HepG2 (cell line): ENCODE results near the gene HHIPL1. TPM values are rescaled to one million over a fixed set of nuclear protein-coding genes. Genes with fewer than 3 reads are reported as not detected.
A peak's percentile ranks its signal among the peaks of the same experiment; 100 is the strongest.

Experiments used
- BRCA1 ChIP-seq: sonication (generic); formaldehyde crosslinking; IDR thresholded peaks from 2 replicates; pipeline ENCODE4 v1.4.0; 2020; ENCODE audit warnings: missing genetic modification reagents
- CCAR2 ChIP-seq: fragments of 200-400 bp; formaldehyde crosslinking; optimal IDR thresholded peaks from 2 replicates; pipeline ENCODE3; 2018; ENCODE audit warnings: low read depth, mild to moderate bottlenecking, low read length, moderate library complexity
- CHCHD3 ChIP-seq: sonication (generic); formaldehyde crosslinking; IDR thresholded peaks from 2 replicates; pipeline ENCODE4 v1.8.0; 2022; ENCODE audit warnings: mild to moderate bottlenecking, missing genetic modification reagents, moderate library complexity
- DR1 ChIP-seq: sonication (generic); formaldehyde crosslinking; IDR thresholded peaks from 2 replicates; pipeline ENCODE4 v1.8.0; 2021; ENCODE audit warnings: mild to moderate bottlenecking, missing genetic modification reagents, inconsistent platforms
- FOSL1 ChIP-seq: sonication (generic); formaldehyde crosslinking; IDR thresholded peaks from 2 replicates; pipeline ENCODE4 v1.9.0; 2021; ENCODE audit warnings: missing genetic modification reagents, borderline replicate concordance
- GZF1 ChIP-seq: sonication (generic); formaldehyde crosslinking; IDR thresholded peaks from 2 replicates; pipeline ENCODE4 v1.5.1; 2020; ENCODE audit warnings: mild to moderate bottlenecking, missing genetic modification reagents
- IRF2 ChIP-seq: IDR thresholded peaks from 2 replicates; pipeline ENCODE4 v1.6.1; 2018; ENCODE audit warnings: missing genetic modification reagents, missing compliant biosample characterization
- KAT8 ChIP-seq: IDR thresholded peaks from 2 replicates; pipeline ENCODE4 v1.6.1; 2016; ENCODE audit warnings: missing genetic modification reagents, missing compliant biosample characterization
- MAFG ChIP-seq: sonication (generic); formaldehyde crosslinking; IDR thresholded peaks from 2 replicates; pipeline ENCODE4 v1.5.1; 2020; ENCODE audit warnings: mild to moderate bottlenecking, missing genetic modification reagents
- NAIF1 ChIP-seq: sonication (generic); formaldehyde crosslinking; IDR thresholded peaks from 2 replicates; pipeline ENCODE4 v1.5.0; 2020; ENCODE audit warnings: mild to moderate bottlenecking, missing genetic modification reagents, borderline replicate concordance
- NCOA5 ChIP-seq: sonication (generic); formaldehyde crosslinking; IDR thresholded peaks from 2 replicates; pipeline ENCODE4 v1.4.0; 2020; ENCODE audit warnings: missing genetic modification reagents
- PAX8 ChIP-seq: sonication (generic); formaldehyde crosslinking; IDR thresholded peaks from 2 replicates; pipeline ENCODE4 v1.8.0; 2022; ENCODE audit warnings: mild to moderate bottlenecking, missing genetic modification reagents, borderline replicate concordance
- PRMT3 ChIP-seq: sonication (generic); formaldehyde crosslinking; IDR thresholded peaks from 2 replicates; pipeline ENCODE4 v1.8.1; 2022; ENCODE audit warnings: low read depth, mild to moderate bottlenecking, moderate library complexity, missing genetic modification reagents, borderline replicate concordance
- RARA ChIP-seq: IDR thresholded peaks from 2 replicates; pipeline ENCODE4 v1.6.1; 2016; ENCODE audit warnings: missing genetic modification reagents, missing compliant biosample characterization
- SIN3B ChIP-seq: fragments of 150-350 bp; IDR thresholded peaks from 2 replicates; pipeline ENCODE4 v1.6.1; 2014; ENCODE audit warnings: low read length
- SMC3 ChIP-seq: IDR thresholded peaks from 2 replicates; pipeline ENCODE4 v1.6.1; 2011; ENCODE audit warnings: low read length, improper control_type of control experiment
- TAF15 ChIP-seq: fragments of 200-400 bp; formaldehyde crosslinking; IDR thresholded peaks from one replicate; pipeline ENCODE4 v1.6.1; 2018; ENCODE audit warnings: mild to moderate bottlenecking, low read depth, low read length; ENCODE audit not compliant: poor library complexity, severe bottlenecking
- ZC3H4 ChIP-seq: sonication (generic); formaldehyde crosslinking; IDR thresholded peaks from 2 replicates; pipeline ENCODE4 v1.4.0; 2020; ENCODE audit warnings: missing genetic modification reagents, borderline replicate concordance
- ZNF160 ChIP-seq: sonication (generic); formaldehyde crosslinking; IDR thresholded peaks from 2 replicates; pipeline ENCODE4 v1.8.0; 2022; ENCODE audit warnings: mild to moderate bottlenecking, inconsistent platforms, missing genetic modification reagents
- ZNF589 ChIP-seq: sonication (generic); formaldehyde crosslinking; conservative IDR thresholded peaks from 2 replicates; pipeline ENCODE4 v1.8.0; 2022; ENCODE audit warnings: mild to moderate bottlenecking, moderate library complexity, missing genetic modification reagents
- ZNF7 ChIP-seq: IDR thresholded peaks from 2 replicates; pipeline ENCODE4 v1.6.1; 2016; ENCODE audit warnings: missing biosample characterization, missing genetic modification reagents
- ZSCAN25 ChIP-seq: sonication (generic); formaldehyde crosslinking; IDR thresholded peaks from 2 replicates; pipeline ENCODE4 v1.8.0; 2022; ENCODE audit warnings: mild to moderate bottlenecking, missing genetic modification reagents
- polyA plus RNA-seq, 8 experiments: library from polyadenylated mRNA; depleted of rRNA in 3 of 8; stranded (reverse) in 7 of 8; unstranded in 1 of 8; fragments of >200 nt; fragmentation: Illumina TruSeq in 4 of 8; extraction: Trizol in 4 of 8; gene quantifications; 2 replicates each; pipeline versions ENCODE4 v1.2.1 to v1.2.3, GENCODE V29; 2011 to 2016; ENCODE audit warnings: low read depth in 4 of 8, missing spikeins in 1 of 8, mixed read lengths in 1 of 8; ENCODE audit not compliant: insufficient read depth in 1 of 8
- total RNA-seq, 5 experiments: library from RNA; depleted of rRNA; stranded (reverse); fragments of >200 nt; fragmentation: Illumina TruSeq; extraction: Trizol; gene quantifications; 2 replicates each; pipeline ENCODE4 v1.2.3, GENCODE V29; 2016; ENCODE audit warnings: low read depth in 1 of 5
- TF ChIP-seq, protein P1 (sequence below): sonication (generic); formaldehyde crosslinking; IDR thresholded peaks from 2 replicates; pipeline ENCODE4 v1.5.1; 2020; ENCODE audit warnings: missing genetic modification reagents, mild to moderate bottlenecking, borderline replicate concordance
- TF ChIP-seq, protein P2 (sequence below): IDR thresholded peaks from 2 replicates; pipeline ENCODE4 v1.6.1; 2016; ENCODE audit warnings: low read depth, borderline replicate concordance
- TF ChIP-seq, protein P3 (sequence below): sonication (generic); formaldehyde crosslinking; IDR thresholded peaks from 2 replicates; pipeline ENCODE4 v1.4.0; 2020; ENCODE audit warnings: mild to moderate bottlenecking, missing genetic modification reagents
- TF ChIP-seq, protein P4 (sequence below): sonication (generic); formaldehyde crosslinking; IDR thresholded peaks from 2 replicates; pipeline ENCODE4 v1.4.0; 2020; ENCODE audit warnings: mild to moderate bottlenecking, missing genetic modification reagents
- TF ChIP-seq, protein P5 (sequence below): IDR thresholded peaks from 2 replicates; pipeline ENCODE4 v1.6.1; 2016; ENCODE audit warnings: mild to moderate bottlenecking, missing biosample characterization, missing genetic modification reagents
- TF ChIP-seq, protein P6 (sequence below): sonication (generic); formaldehyde crosslinking; conservative IDR thresholded peaks from 2 replicates; pipeline ENCODE4 v1.8.1; 2023; ENCODE audit warnings: missing genetic modification reagents

Gene HHIPL1
- total and polyA plus RNA-seq, 2 of the 13 experiments (the other 11 are each of a cell fraction or from before 2014, with no cell fraction given): not detected

DNA sequence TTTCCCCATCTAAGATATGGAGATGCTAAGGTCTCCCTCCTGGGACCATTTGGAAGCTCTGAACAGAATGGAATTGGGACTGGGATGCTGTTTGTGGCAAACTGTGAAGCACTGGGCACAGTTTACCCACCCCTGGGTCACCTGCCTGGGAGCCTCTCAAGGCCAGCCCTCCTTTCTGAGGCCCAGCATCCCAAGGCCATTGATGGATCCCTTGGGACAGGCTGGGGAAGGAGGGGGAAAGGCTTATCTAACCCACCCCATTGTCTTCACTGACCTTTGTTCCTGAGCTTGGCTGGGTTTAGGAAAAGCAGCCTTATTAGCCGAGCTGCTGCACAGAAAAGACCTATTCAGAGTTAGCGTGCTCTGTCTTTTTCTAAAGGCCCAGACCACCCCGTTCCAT lies 46.2 kb upstream of the HHIPL1 start (continued):
- TF ChIP-seq, protein P1, sequence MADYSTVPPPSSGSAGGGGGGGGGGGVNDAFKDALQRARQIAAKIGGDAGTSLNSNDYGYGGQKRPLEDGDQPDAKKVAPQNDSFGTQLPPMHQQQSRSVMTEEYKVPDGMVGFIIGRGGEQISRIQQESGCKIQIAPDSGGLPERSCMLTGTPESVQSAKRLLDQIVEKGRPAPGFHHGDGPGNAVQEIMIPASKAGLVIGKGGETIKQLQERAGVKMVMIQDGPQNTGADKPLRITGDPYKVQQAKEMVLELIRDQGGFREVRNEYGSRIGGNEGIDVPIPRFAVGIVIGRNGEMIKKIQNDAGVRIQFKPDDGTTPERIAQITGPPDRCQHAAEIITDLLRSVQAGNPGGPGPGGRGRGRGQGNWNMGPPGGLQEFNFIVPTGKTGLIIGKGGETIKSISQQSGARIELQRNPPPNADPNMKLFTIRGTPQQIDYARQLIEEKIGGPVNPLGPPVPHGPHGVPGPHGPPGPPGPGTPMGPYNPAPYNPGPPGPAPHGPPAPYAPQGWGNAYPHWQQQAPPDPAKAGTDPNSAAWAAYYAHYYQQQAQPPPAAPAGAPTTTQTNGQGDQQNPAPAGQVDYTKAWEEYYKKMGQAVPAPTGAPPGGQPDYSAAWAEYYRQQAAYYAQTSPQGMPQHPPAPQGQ: no peak
- TF ChIP-seq SIN3B: no peak
- TF ChIP-seq SMC3: no peak
- TF ChIP-seq ZNF7: no peak
- TF ChIP-seq, protein P2, sequence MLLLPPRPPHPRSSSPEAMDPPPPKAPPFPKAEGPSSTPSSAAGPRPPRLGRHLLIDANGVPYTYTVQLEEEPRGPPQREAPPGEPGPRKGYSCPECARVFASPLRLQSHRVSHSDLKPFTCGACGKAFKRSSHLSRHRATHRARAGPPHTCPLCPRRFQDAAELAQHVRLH (CRISPR knock-in tag): no peak
- no peak for TF ChIP-seq CHCHD3 (CRISPR knock-in tag)
- no peak for TF ChIP-seq NCOA5 (CRISPR knock-in tag)
- no peak for TF ChIP-seq DR1
- peak; percentile 25; the same call in 1 of the 2 replicates for TF ChIP-seq IRF2
- no peak for TF ChIP-seq NAIF1 (CRISPR knock-in tag)
- TF ChIP-seq ZNF160 (CRISPR knock-in tag): no peak
- no peak for TF ChIP-seq BRCA1 (CRISPR knock-in tag)
- no peak for TF ChIP-seq ZC3H4 (CRISPR knock-in tag)
- TF ChIP-seq, protein P3, sequence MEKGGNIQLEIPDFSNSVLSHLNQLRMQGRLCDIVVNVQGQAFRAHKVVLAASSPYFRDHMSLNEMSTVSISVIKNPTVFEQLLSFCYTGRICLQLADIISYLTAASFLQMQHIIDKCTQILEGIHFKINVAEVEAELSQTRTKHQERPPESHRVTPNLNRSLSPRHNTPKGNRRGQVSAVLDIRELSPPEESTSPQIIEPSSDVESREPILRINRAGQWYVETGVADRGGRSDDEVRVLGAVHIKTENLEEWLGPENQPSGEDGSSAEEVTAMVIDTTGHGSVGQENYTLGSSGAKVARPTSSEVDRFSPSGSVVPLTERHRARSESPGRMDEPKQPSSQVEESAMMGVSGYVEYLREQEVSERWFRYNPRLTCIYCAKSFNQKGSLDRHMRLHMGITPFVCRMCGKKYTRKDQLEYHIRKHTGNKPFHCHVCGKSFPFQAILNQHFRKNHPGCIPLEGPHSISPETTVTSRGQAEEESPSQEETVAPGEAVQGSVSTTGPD (CRISPR knock-in tag): no peak
- no peak for TF ChIP-seq PRMT3 (CRISPR knock-in tag)
- no peak for TF ChIP-seq KAT8 (CRISPR knock-in tag)
- TF ChIP-seq, protein P4, sequence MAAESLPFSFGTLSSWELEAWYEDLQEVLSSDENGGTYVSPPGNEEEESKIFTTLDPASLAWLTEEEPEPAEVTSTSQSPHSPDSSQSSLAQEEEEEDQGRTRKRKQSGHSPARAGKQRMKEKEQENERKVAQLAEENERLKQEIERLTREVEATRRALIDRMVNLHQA: no peak
- no peak for TF ChIP-seq PAX8 (CRISPR knock-in tag)
- no peak for TF ChIP-seq ZSCAN25 (CRISPR knock-in tag)
- TF ChIP-seq CCAR2: peak; percentile 55
- TF ChIP-seq, protein P5, sequence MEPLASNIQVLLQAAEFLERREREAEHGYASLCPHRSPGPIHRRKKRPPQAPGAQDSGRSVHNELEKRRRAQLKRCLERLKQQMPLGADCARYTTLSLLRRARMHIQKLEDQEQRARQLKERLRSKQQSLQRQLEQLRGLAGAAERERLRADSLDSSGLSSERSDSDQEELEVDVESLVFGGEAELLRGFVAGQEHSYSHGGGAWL (CRISPR knock-in tag): no peak
- TF ChIP-seq RARA (CRISPR knock-in tag): peak; percentile 54; the same call in 1 of the 2 replicates
- TF ChIP-seq TAF15: no peak
- no peak for TF ChIP-seq GZF1 (CRISPR knock-in tag)
- TF ChIP-seq, protein P6, sequence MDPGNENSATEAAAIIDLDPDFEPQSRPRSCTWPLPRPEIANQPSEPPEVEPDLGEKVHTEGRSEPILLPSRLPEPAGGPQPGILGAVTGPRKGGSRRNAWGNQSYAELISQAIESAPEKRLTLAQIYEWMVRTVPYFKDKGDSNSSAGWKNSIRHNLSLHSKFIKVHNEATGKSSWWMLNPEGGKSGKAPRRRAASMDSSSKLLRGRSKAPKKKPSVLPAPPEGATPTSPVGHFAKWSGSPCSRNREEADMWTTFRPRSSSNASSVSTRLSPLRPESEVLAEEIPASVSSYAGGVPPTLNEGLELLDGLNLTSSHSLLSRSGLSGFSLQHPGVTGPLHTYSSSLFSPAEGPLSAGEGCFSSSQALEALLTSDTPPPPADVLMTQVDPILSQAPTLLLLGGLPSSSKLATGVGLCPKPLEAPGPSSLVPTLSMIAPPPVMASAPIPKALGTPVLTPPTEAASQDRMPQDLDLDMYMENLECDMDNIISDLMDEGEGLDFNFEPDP (CRISPR knock-in tag): no peak
- TF ChIP-seq ZNF589 (CRISPR knock-in tag): no peak
- no peak for TF ChIP-seq MAFG (CRISPR knock-in tag)
- TF ChIP-seq FOSL1: no peak
